GM18520 (cell line): ENCODE measurements around the gene COG5.
"Not testable (repeated sequence)": the region's sequence is repeated elsewhere in the genome, so short reads cannot be mapped to it uniquely, and the experiment has no call there.

ENCODE experiments used
- ATAC-seq: cut with Tn5 transposase; IDR thresholded peaks from one replicate; pipeline ENCODE4 v1.9.1; 2021; ENCODE audit not compliant: unreplicated experiment

The COG5 gene

DNA sequence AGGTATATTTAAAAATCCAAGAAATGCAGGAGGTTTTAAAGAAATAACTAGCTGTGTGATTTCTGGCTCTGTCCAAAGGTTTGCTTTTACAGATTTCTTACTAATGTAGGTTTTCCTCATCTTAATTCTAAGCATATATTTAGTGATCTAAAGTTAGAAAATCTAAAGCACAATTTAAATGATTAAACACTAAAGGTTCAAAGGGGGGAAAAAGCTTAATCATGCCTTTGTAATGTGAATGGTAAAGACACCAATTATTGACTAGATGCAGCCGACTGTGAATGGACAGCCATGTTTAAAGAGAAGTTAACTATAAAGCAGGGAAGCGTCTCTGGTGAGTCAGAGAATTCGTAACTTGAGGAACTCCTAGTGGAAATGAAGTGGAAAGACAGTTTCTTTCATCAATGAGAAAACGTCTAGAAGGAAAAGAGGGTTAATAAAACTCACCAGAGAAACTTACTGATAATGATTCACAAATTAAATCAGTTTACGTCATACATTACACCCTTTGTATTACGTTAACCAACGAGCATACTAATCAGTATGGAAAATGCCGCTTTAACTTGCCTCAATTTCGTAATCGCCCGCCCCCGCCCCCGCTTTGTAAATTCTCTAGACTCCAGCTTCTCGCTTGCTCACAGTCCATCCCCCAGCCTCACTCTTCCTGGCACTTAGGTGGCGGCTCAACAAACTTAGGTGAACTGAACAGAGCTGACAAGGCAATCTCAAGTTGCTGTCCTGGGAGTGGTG is 396.1 kb downstream of the COG5 start:
- no peak for ATAC-seq

DNA sequence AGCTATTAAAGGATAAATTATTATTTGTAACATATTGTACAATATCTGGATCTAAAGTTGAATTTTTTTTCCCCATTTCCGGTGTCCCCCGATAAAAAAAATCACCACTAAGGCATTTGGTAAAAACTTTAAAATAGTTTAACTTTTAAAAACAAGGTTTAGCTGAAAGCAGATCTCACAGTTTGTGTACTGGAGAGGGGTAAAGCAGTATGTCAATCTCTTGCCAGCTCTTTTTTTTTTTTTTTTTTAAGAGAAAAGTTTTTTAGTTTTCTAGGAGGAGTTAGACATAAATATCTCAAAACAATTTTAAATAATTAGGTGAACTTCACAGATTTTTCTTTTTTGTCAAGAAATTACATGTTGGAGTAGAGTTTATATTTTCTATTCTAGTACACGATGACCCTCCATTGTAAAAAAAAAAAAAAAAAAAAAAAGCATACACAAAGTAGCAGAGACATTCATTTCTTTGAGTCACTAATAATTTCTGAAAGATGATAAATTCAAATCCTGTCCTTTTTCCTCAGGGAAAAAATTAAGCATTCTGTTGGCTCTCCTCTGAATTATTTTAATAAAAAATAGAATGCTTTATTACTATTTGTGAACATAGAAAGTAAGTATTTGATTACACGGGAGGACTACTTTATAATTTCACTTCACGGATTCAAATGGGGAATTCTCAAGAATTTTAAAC is 396.8 kb downstream of the COG5 start:
- no peak for ATAC-seq

- ATAC-seq = no peak
These were observed 398.4 kb downstream of the COG5 start for GRCh38 chr7:107165341-107165740.

GRCh38 chr7:107164092-107164491 is 399.6 kb downstream of the COG5 start:
- ATAC-seq = no peak

GRCh38 chr7:107162475-107162874 is 401.2 kb downstream of the COG5 start:
- no peak for ATAC-seq

DNA sequence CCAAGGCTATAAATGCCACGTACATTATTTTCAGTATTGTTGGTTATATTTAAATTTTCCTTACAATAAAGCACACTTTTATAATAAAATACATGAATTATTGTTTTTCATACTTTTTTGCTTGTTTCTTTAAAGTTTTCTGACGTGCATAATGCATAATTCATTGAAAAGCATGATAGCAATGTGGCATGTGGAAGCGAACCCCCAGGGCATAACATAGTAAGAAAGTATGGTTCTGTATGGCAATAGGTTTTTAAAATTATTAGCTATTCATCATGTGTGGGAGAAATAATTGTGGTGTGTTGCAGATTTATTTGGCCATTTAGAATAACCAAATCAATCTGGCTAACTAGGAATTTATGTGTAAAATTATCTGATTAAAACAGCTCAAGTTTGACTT is 402.3 kb downstream of the COG5 start:
- ATAC-seq = no peak

DNA sequence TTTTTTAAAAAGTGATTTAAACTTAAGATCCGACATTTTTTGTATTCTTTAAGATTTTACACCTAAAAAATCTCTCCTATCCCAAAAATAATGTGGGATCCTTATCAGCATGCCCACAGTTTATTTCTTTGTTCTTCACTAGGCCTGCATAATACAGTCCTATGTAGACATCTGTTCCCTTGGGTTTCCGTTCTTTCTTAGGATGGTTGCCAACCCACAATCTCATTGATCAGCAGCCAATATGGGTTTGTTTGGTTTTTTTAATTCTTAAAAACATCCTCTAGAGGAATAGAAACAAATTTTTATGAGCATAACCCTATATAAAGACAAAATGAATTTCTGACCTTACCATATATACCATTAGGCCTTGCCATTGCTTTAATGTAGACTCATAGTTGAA is 403.3 kb downstream of the COG5 start:
- no peak for ATAC-seq

GRCh38 chr7:107158028-107158427 is 405.7 kb downstream of the COG5 start:
- no peak for ATAC-seq

DNA sequence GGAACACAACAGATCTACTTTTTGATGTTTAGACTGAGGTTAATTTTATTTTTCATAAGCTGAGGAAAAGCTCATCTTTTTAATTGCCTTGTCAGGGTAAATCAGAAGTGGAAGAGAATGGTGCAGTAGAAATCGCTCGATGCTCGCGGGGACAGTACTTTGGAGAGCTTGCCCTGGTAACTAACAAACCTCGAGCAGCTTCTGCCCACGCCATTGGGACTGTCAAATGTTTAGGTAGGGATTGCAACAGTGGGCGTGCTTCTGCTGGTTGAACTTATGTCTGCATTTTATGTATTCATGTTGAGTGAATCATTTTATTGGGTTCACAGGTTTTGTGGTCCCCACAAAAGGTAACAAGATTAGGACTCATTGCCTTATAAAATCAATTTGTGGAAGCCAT is 406.6 kb downstream of the COG5 start:
- ATAC-seq = no peak

GRCh38 chr7:107155726-107156125 is 408.0 kb downstream of the COG5 start:
- ATAC-seq = not testable (repeated sequence)

GRCh38 chr7:107154826-107155225 is 408.9 kb downstream of the COG5 start:
- ATAC-seq = no peak

- ATAC-seq = no peak
These were observed 411.7 kb downstream of the COG5 start for GRCh38 chr7:107152011-107152410.
